ENCODE measurements around the gene TSPEAR. TPM values are rescaled to one million over a fixed set of nuclear protein-coding genes. Genes with fewer than 3 reads are reported as not detected.
"Not testable (repeated sequence)": the region's sequence is repeated elsewhere in the genome, so short reads cannot be mapped to it uniquely, and the experiment has no call there.

Gene TSPEAR
- total and polyA plus RNA-seq, 2 donors (not counting 1 experiment from before 2014, with no cell fraction given), result not detected

DNA sequence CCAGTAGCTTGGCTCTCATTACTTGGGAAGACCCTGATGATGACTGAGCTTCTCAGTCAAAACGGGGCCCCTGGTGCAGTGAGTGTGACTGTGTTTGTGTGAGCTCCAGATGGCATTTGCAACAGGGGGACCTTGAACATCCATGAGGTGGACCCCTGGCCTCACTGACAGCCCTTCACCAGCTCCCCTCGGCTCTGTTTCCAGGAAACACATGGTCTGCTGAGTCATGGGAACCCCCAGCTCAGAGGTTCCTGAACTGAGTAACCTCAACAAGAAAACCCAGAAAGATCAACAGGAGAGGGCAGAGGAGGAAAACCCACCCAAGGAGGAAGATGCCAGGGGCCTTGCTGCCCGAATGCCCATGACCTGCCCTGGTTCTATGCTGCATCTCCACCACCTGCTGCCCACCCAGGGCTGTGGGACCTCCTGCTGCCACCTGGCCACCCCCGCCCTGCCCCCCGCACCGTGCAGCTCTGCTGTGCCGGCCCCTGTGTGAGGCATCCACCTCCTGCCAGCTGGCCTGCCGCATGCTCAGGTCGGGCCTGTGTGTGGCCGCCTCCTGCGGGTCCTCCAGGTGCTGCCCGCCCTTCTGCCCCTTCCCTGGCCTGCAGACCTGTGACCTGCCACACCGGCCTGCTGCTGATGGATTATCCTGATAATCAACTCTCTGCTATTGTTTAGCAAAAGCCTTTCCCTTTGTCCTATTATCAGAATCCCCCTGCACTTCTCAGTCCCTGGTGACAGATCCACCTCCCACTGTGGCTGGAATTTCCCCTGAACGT lies 25.2 kb downstream of the TSPEAR start:
- Mint-ChIP-seq H3K9me3 (ENCODE audit: insufficient read depth) (no peaks in the 10 kb centered on the region), H3K27me3 (peaks cover 51% of the 10 kb centered on the region), H3K27ac (no peak overlapping the region), H3K4me1 (no peaks in the 10 kb centered on the region), H3K4me3 (no peak overlapping the region)
- peaks cover 0 to 4% (median 0%) of the 10 kb centered on the region in 3 donors for H3K9me3 ChIP-seq (ENCODE audit: control extremely low read depth in 1 of 3, control insufficient read depth in 2 of 3, insufficient read depth in 1 of 3, low read length in 2 of 3)
- H3K4me1 ChIP-seq (ENCODE audit: control insufficient read depth in 2 of 2, insufficient read depth in 2 of 2, low read length in 2 of 2), result no peaks in the 10 kb centered on the region
- H3K36me3 ChIP-seq (replicated peaks in 1 of 2; ENCODE audit: control extremely low read depth in 1 of 2, control insufficient read depth in 1 of 2, extremely low read depth in 1 of 2, insufficient read depth in 2 of 2, low read length in 1 of 2), result no peaks in the 10 kb centered on the region
- no peak overlapping the region for H2AFZ ChIP-seq (ENCODE audit: insufficient read depth, low read depth, low read length, poor library complexity, severe bottlenecking)
- H3K27me3 ChIP-seq (replicated peaks in 1 of 4; ENCODE audit: control extremely low read depth in 1 of 4, control insufficient read depth in 3 of 4, insufficient read depth in 4 of 4, low read length in 3 of 4), result peaks cover 0 to 17% (median 0%) of the 10 kb centered on the region in 4 experiments
- ATAC-seq (ENCODE audit: low read depth) (no peak), DNase-seq (no peak)
- 40% methylated on average over 13 of the region's 14 CpGs for WGBS (ENCODE audit: insufficient coverage)
- no peak overlapping the region for H3K4me2 ChIP-seq (replicated peaks; ENCODE audit: low read depth, low read length, poor library complexity, severe bottlenecking)
- H3K9ac ChIP-seq (ENCODE audit: low read length), result no peak overlapping the region
- TF ChIP-seq, protein P1, sequence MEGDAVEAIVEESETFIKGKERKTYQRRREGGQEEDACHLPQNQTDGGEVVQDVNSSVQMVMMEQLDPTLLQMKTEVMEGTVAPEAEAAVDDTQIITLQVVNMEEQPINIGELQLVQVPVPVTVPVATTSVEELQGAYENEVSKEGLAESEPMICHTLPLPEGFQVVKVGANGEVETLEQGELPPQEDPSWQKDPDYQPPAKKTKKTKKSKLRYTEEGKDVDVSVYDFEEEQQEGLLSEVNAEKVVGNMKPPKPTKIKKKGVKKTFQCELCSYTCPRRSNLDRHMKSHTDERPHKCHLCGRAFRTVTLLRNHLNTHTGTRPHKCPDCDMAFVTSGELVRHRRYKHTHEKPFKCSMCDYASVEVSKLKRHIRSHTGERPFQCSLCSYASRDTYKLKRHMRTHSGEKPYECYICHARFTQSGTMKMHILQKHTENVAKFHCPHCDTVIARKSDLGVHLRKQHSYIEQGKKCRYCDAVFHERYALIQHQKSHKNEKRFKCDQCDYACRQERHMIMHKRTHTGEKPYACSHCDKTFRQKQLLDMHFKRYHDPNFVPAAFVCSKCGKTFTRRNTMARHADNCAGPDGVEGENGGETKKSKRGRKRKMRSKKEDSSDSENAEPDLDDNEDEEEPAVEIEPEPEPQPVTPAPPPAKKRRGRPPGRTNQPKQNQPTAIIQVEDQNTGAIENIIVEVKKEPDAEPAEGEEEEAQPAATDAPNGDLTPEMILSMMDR (IDR thresholded peaks at IDR 0.05), result no peak
- no peak for TF ChIP-seq EZH2 (IDR thresholded peaks at IDR 0.05; ENCODE audit: borderline replicate concordance, insufficient read depth, low read depth, low read length, poor library complexity, severe bottlenecking)
- no peak overlapping the region for H3K4me3 ChIP-seq (ENCODE audit: control extremely low read depth in 1 of 5, extremely low read depth in 1 of 5, insufficient read depth in 1 of 5, low read depth in 2 of 5, low read length in 4 of 5)
- H4K20me1 ChIP-seq (ENCODE audit: control insufficient read depth, insufficient read depth, low read length, poor library complexity, severe bottlenecking), result no peaks in the 10 kb centered on the region
- ChIA-PET POLR2A (no interaction called here), CTCF (no interaction called here)
- no peak overlapping the region for H3K27ac ChIP-seq (ENCODE audit: low read length in 2 of 2)
- intact Hi-C loops (cut with micrococcal nuclease), result no loop called here
- H3K79me2 ChIP-seq (ENCODE audit: control insufficient read depth, insufficient read depth, low read length), result no peaks in the 10 kb centered on the region

DNA sequence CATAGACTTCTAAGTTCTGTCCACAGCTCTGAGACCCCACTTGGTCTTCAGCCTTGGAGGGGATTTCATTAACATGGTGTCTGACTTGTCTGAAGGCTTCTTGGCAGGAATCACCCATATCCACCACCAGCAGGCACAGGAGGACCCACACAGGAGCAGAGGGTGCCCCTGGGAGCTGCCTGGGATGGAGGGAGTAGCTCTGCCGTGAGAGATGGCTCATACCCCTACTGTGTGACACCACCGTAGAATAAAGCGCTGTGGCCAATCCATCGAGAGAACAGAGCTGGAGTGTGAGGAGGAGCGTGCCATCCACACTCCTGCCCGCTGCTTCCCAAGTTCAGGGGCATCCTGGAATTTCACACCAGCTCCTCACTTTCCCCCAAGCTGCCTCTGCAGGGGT lies 26.3 kb downstream of the TSPEAR start:
- H4K20me1 ChIP-seq (ENCODE audit: control insufficient read depth, insufficient read depth, low read length, poor library complexity, severe bottlenecking); H3K36me3 ChIP-seq (replicated peaks in 1 of 2; ENCODE audit: control extremely low read depth in 1 of 2, control insufficient read depth in 1 of 2, extremely low read depth in 1 of 2, insufficient read depth in 2 of 2, low read length in 1 of 2); H3K9ac ChIP-seq (ENCODE audit: low read length); H3K4me3 Mint-ChIP-seq; H3K27ac Mint-ChIP-seq; H3K4me1 ChIP-seq (ENCODE audit: control insufficient read depth in 2 of 2, insufficient read depth in 2 of 2, low read length in 2 of 2); DNase-seq; H3K9me3 ChIP-seq (ENCODE audit: control extremely low read depth in 1 of 3, control insufficient read depth in 2 of 3, insufficient read depth in 1 of 3, low read length in 2 of 3); H3K9me3 Mint-ChIP-seq (ENCODE audit: insufficient read depth); H3K27ac ChIP-seq (ENCODE audit: low read length in 2 of 2); H3K4me2 ChIP-seq (replicated peaks; ENCODE audit: low read depth, low read length, poor library complexity, severe bottlenecking); H3K4me1 Mint-ChIP-seq; CTCF ChIA-PET; POLR2A ChIA-PET; H3K79me2 ChIP-seq (ENCODE audit: control insufficient read depth, insufficient read depth, low read length); H3K4me3 ChIP-seq (ENCODE audit: control extremely low read depth in 1 of 5, extremely low read depth in 1 of 5, insufficient read depth in 1 of 5, low read depth in 2 of 5, low read length in 4 of 5); H2AFZ ChIP-seq (ENCODE audit: insufficient read depth, low read depth, low read length, poor library complexity, severe bottlenecking); ATAC-seq (ENCODE audit: low read depth); intact Hi-C loops (cut with micrococcal nuclease): not testable (repeated sequence)
- peaks cover 0 to 14% (median 0%) of the 10 kb centered on the region in 4 experiments for H3K27me3 ChIP-seq (replicated peaks in 1 of 4; ENCODE audit: control extremely low read depth in 1 of 4, control insufficient read depth in 3 of 4, insufficient read depth in 4 of 4, low read length in 3 of 4)
- peaks cover 54% of the 10 kb centered on the region for H3K27me3 Mint-ChIP-seq
- WGBS (ENCODE audit: insufficient coverage), result 94% methylated on average over 5 of the region's 6 CpGs

Data from B cell (primary cell).